ENCODE measurements around the gene ABHD14A.

DNA sequence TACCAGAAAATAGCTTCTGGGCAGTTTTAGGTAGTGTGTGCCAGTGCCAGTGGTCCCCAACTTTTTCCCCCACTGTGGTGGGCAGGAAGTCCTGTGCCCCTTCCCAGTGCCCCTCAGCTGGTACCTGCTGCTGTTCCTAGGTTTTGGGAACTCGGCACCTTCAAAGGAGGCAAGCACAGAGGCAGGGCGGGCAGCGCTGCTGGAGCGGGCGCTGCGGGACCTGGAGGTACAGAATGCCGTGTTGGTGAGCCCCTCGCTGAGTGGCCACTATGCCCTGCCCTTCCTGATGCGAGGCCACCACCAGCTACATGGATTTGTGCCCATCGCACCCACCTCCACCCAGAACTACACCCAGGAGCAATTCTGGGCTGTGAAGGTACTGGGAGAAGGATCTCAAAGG is 5.4 kb downstream of the ABHD14A start:
- TF ChIP-seq EZH2phosphoT487 (IDR thresholded peaks at IDR 0.05; ENCODE audit: low read length) (no peak), EZH2 (optimal IDR thresholded peaks at IDR 0.05; ENCODE audit: low read depth, low read length) (no peak)
- TF ChIP-seq, protein P1, sequence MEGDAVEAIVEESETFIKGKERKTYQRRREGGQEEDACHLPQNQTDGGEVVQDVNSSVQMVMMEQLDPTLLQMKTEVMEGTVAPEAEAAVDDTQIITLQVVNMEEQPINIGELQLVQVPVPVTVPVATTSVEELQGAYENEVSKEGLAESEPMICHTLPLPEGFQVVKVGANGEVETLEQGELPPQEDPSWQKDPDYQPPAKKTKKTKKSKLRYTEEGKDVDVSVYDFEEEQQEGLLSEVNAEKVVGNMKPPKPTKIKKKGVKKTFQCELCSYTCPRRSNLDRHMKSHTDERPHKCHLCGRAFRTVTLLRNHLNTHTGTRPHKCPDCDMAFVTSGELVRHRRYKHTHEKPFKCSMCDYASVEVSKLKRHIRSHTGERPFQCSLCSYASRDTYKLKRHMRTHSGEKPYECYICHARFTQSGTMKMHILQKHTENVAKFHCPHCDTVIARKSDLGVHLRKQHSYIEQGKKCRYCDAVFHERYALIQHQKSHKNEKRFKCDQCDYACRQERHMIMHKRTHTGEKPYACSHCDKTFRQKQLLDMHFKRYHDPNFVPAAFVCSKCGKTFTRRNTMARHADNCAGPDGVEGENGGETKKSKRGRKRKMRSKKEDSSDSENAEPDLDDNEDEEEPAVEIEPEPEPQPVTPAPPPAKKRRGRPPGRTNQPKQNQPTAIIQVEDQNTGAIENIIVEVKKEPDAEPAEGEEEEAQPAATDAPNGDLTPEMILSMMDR (IDR thresholded peaks at IDR 0.05; ENCODE audit: low read length) = no peak

All from MM.1S (cell line).